DOHH2 (cell line): ENCODE measurements around the gene ANOS1.

Experiments
- H3F3A ChIP-seq: fragments of 200-600 bp; sonication (generic), shearing (Covaris generic); 2 replicates; pipeline ENCODE4 v1.6.0; 2016; ENCODE audit warnings: antibody characterized with exemption, mild to moderate bottlenecking; ENCODE audit not compliant: control insufficient read depth, insufficient read depth
- H3K27ac ChIP-seq: fragments of 200-600 bp; sonication (generic); 2 replicates; pipeline ENCODE4 v1.5.1; 2014; ENCODE audit warnings: low read depth, mild to moderate bottlenecking, low read length, moderate library complexity
- H3K27me3 ChIP-seq: fragments of 200-600 bp; sonication (generic); 2 replicates; pipeline ENCODE4 v1.6.1; 2014; ENCODE audit warnings: mild to moderate bottlenecking, low read length, mixed read lengths; ENCODE audit not compliant: control insufficient read depth
- H3K36me3 ChIP-seq: fragments of 200-600 bp; sonication (generic); 2 replicates; pipeline ENCODE4 v1.6.1; 2014; ENCODE audit warnings: mild to moderate bottlenecking, low read length, moderate library complexity, mixed read lengths; ENCODE audit not compliant: control insufficient read depth
- H3K4me1 ChIP-seq: fragments of 200-600 bp; sonication (generic); 2 replicates; pipeline ENCODE4 v1.6.1; 2014; ENCODE audit warnings: mild to moderate bottlenecking, low read length, mixed read lengths; ENCODE audit not compliant: control insufficient read depth
- H3K4me2 ChIP-seq: fragments of 200-600 bp; sonication (generic); 2 replicates; pipeline ENCODE4 v1.6.0; 2014; ENCODE audit warnings: mild to moderate bottlenecking, low read length, moderate library complexity
- H3K4me3 ChIP-seq: fragments of 200-600 bp; sonication (generic); 2 replicates; pipeline ENCODE4 v1.5.1; 2014; ENCODE audit warnings: mild to moderate bottlenecking, low read length, mixed read lengths
- H3K79me2 ChIP-seq: fragments of 200-600 bp; sonication (generic); 2 replicates; pipeline ENCODE4 v1.6.1; 2014; ENCODE audit warnings: mild to moderate bottlenecking, low read length, mixed read lengths; ENCODE audit not compliant: control insufficient read depth
- H3K9me2 ChIP-seq: fragments of 200-600 bp; sonication (generic); replicated peaks from 2 replicates; pipeline ENCODE4 v1.6.1; 2014; ENCODE audit warnings: mild to moderate bottlenecking, low read length, mixed read lengths; ENCODE audit not compliant: control insufficient read depth
- H3K9me3 ChIP-seq: fragments of 200-600 bp; sonication (generic); 2 replicates; pipeline ENCODE4 v1.6.1; 2014; ENCODE audit warnings: antibody characterized with exemption, low read length, mixed read lengths; ENCODE audit not compliant: control insufficient read depth, insufficient read depth
- H4K20me1 ChIP-seq: fragments of 200-600 bp; sonication (generic); 2 replicates; pipeline ENCODE4 v1.6.0; 2014; ENCODE audit warnings: low read depth, mild to moderate bottlenecking, antibody characterized with exemption, low read length, moderate library complexity; ENCODE audit not compliant: control insufficient read depth, insufficient read depth
- CTCF ChIP-seq: fragments of 200-600 bp; sonication (generic); IDR thresholded peaks from one replicate; pipeline ENCODE4 v1.5.1; 2014; ENCODE audit warnings: antibody characterized with exemption, mild to moderate bottlenecking, low read depth, low read length; ENCODE audit not compliant: poor library complexity, severe bottlenecking
- EZH2phosphoT487 ChIP-seq: fragments of 200-600 bp; sonication (generic); IDR thresholded peaks from 2 replicates; pipeline ENCODE4 v1.6.1; 2017; ENCODE audit warnings: borderline replicate concordance, mild to moderate bottlenecking, antibody characterized with exemption, low read length, moderate library complexity, mixed read lengths

Gene ANOS1

GRCh38 chrX:8743126-8743732 is 11.3 kb upstream of the ANOS1 start:
- TF ChIP-seq CTCF (peak; percentile 68), EZH2phosphoT487 (no peak)
- H3K27me3 ChIP-seq = no peaks in the 10 kb centered on the region

GRCh38 chrX:8741981-8742380 is 10.0 kb upstream of the ANOS1 start:
- no peaks in the 10 kb centered on the region for H3K27me3 ChIP-seq
- H3K36me3 ChIP-seq = no peaks in the 10 kb centered on the region
- H3K9me2 ChIP-seq = no peaks in the 10 kb centered on the region
- H4K20me1 ChIP-seq = no peaks in the 10 kb centered on the region
- no peaks in the 10 kb centered on the region for H3K9me3 ChIP-seq
- no peaks in the 10 kb centered on the region for H3F3A ChIP-seq
- no peak overlapping the region for H3K4me3 ChIP-seq
- H3K4me2 ChIP-seq = no peak overlapping the region
- no peak overlapping the region for H3K27ac ChIP-seq
- TF ChIP-seq CTCF (no peak), EZH2phosphoT487 (no peak)
- H3K79me2 ChIP-seq = no peaks in the 10 kb centered on the region
- no peaks in the 10 kb centered on the region for H3K4me1 ChIP-seq

More at GRCh38 chrX:8743126-8743732, 11.3 kb upstream of the ANOS1 start:
- Histone ChIP-seq H3F3A (no peaks in the 10 kb centered on the region), H4K20me1 (no peaks in the 10 kb centered on the region), H3K4me3 (no peak overlapping the region), H3K9me3 (no peaks in the 10 kb centered on the region), H3K79me2 (no peaks in the 10 kb centered on the region), H3K4me2 (no peak overlapping the region), H3K36me3 (no peaks in the 10 kb centered on the region), H3K27ac (no peak overlapping the region), H3K4me1 (no peaks in the 10 kb centered on the region), H3K9me2 (no peaks in the 10 kb centered on the region)

GRCh38 chrX:8738588-8739189 is 6.8 kb upstream of the ANOS1 start:
- no peaks in the 10 kb centered on the region for H3K27me3 ChIP-seq
- no peaks in the 10 kb centered on the region for H3K9me3 ChIP-seq
- no peaks in the 10 kb centered on the region for H3K9me2 ChIP-seq
- no peak overlapping the region for H3K27ac ChIP-seq
- TF ChIP-seq CTCF (peak; percentile 61), EZH2phosphoT487 (no peak)
- H3K4me1 ChIP-seq = no peaks in the 10 kb centered on the region
- H3K4me3 ChIP-seq = no peak overlapping the region
- H3K36me3 ChIP-seq = no peaks in the 10 kb centered on the region
- H4K20me1 ChIP-seq = no peaks in the 10 kb centered on the region
- H3K79me2 ChIP-seq = no peaks in the 10 kb centered on the region
- H3K4me2 ChIP-seq = no peak overlapping the region
- H3F3A ChIP-seq = no peaks in the 10 kb centered on the region
